Astrocyte of the spinal cord (primary cell): ENCODE measurements around the gene ADAMTS19.

ENCODE experiments used
- DNase-seq: peaks from one replicate; pipeline ENCODE4 v3.0.0; 2011; ENCODE audit warnings: low read depth, low spot score
- H3K4me3 ChIP-seq: 2 replicates; pipeline ENCODE4 v1.5.1; 2011; ENCODE audit warnings: low read depth, mild to moderate bottlenecking, low read length, moderate library complexity
- in situ Hi-C: cut with HindIII; loops from 2 replicates; pipeline ENCODE4 v1.10.0; 2017; ENCODE audit warnings: low sequenced_read_pairs
- TF ChIP-seq, protein P1 (sequence below): IDR thresholded peaks from 2 replicates; pipeline ENCODE4 v1.5.1; 2012; ENCODE audit warnings: low read depth, mild to moderate bottlenecking, low read length, inconsistent platforms

ADAMTS19 gene

GRCh38 chr5:129601576-129601975 is 141.5 kb downstream of the ADAMTS19 start:
- DNase-seq = no peak
- H3K4me3 ChIP-seq = no peak overlapping the region
- TF ChIP-seq, protein P1, sequence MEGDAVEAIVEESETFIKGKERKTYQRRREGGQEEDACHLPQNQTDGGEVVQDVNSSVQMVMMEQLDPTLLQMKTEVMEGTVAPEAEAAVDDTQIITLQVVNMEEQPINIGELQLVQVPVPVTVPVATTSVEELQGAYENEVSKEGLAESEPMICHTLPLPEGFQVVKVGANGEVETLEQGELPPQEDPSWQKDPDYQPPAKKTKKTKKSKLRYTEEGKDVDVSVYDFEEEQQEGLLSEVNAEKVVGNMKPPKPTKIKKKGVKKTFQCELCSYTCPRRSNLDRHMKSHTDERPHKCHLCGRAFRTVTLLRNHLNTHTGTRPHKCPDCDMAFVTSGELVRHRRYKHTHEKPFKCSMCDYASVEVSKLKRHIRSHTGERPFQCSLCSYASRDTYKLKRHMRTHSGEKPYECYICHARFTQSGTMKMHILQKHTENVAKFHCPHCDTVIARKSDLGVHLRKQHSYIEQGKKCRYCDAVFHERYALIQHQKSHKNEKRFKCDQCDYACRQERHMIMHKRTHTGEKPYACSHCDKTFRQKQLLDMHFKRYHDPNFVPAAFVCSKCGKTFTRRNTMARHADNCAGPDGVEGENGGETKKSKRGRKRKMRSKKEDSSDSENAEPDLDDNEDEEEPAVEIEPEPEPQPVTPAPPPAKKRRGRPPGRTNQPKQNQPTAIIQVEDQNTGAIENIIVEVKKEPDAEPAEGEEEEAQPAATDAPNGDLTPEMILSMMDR = no peak
- in situ Hi-C loops = no loop called here

- DNase-seq = no peak
- in situ Hi-C loops = no loop called here
- TF ChIP-seq, protein P1 = no peak
- H3K4me3 ChIP-seq = no peak overlapping the region
These were observed 148.3 kb downstream of the ADAMTS19 start for GRCh38 chr5:129608350-129608749.

GRCh38 chr5:129609710-129610109 is 149.6 kb downstream of the ADAMTS19 start:
- in situ Hi-C loops = no loop called here
- TF ChIP-seq, protein P1 = no peak

DNA sequence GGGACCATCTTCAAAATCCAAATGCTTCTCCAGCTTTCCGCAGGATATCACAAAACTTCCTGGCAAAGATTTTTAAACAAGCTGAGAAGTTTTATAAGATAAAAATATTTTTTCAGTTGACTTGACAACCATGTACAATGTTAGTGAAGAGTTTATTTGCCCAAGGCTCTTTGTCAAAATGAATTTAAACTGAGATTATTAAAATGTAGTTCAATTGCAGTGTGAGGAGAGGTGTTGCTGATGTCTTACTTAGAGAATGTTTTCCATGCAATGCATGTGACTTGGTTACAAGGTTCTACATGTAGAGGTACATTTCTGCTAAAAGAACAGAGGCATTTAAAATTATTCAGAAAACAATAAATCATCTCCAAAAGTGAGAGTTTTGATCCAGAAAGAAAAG is 156.4 kb downstream of the ADAMTS19 start:
- no peak for DNase-seq
- no peak overlapping the region for H3K4me3 ChIP-seq
- in situ Hi-C loops = no loop called here
- TF ChIP-seq, protein P1 = no peak

More at GRCh38 chr5:129609710-129610109, 149.6 kb downstream of the ADAMTS19 start:
- DNase-seq = no peak
- no peak overlapping the region for H3K4me3 ChIP-seq

DNA sequence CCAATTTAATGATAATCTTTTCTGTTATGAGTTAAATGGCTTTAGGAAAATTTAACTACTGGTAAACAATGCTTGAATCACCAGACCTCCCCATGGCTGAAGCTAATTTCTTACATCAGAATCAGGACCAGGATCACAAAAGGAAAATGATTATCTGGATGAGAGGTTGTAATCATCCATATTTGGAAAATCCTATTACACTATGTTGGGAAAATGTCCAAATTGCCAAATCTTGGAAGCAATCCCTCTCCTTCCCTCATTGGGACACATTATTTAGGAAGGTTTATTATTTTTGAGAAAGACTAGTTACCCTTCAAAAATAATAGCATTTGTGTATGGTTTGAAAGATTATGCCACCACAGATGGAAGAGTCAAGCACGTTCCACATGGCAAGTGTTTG is 157.1 kb downstream of the ADAMTS19 start:
- H3K4me3 ChIP-seq = no peak overlapping the region
- in situ Hi-C loops = no loop called here
- no peak for DNase-seq
- TF ChIP-seq, protein P1 = no peak

DNA sequence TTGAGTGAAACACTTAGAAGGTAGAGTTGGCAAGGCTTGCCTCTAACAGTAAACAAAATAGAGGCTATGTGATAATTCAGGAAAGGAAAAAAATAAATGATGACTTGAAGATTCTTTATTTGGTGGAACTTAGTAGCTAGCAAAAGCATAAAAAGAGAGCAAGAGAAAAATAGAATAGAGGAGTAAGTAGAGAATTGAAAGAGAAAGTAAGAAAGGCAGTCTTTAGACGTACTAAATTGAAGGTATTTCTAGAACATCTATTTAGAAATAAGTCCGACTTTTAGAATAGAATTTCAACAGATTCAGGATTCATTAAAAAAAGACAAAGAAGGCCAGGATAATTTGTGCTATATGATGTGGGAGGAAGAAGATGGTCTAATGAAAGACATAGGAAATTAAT is 159.7 kb downstream of the ADAMTS19 start:
- no peak for DNase-seq
- H3K4me3 ChIP-seq = no peak overlapping the region
- in situ Hi-C loops = no loop called here
- TF ChIP-seq, protein P1 = no peak

DNA sequence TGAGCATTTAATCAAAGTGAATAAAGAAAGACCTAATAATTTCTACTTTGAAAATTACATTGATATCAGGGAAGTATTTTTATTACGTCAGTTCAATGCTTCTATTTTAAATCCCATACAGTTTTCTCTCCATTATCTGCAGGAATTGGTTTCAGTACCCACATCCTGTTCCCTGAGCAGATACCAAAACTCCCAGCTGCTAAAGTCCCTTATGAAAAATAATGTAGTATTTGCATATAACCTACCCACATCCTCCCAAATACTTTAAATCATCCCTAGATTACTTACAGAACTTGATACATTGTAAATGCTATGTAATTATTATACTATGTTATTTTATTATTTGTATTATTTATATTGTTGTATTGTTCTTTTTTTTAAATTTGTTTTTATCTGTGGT is 162.4 kb downstream of the ADAMTS19 start:
- TF ChIP-seq, protein P1 = no peak
- in situ Hi-C loops = no loop called here
- DNase-seq = no peak
- no peak overlapping the region for H3K4me3 ChIP-seq
